Posterior vena cava (tissue), 2 donors: ENCODE data around the gene CCDC148. TPM values are rescaled to one million over a fixed set of nuclear protein-coding genes. Genes with fewer than 3 reads are reported as not detected.

Experiments used
- DNase-seq: peaks from one replicate; pipeline ENCODE4 v3.0.0-alpha.2; 2020; ENCODE audit warnings: low spot score
- intact Hi-C, 2 donors: fragments of 100-400 bp; cut with DNase I; formaldehyde crosslinking; loops; one replicate each; pipeline versions ENCODE4 v1.14.1 to v1.14.2; 2022 to 2023
- total RNA-seq, 2 donors: library from RNA; stranded (reverse); fragmentation: NEBNext Ultra II Directional; extraction: Animal tissue kit (Norgen Biotek cat#: 25700); gene quantifications; one replicate each; pipeline ENCODE4 v1.2.1, GENCODE V29; 2021
- donor health status: DM: yes; HTN: yes; CAD: no.
- donor health status: DM: yes; HTN: yes; CAD: no.

The CCDC148 gene
- total RNA-seq, 2 donors from 2014 or later: 0.43 to 0.79 TPM

DNA sequence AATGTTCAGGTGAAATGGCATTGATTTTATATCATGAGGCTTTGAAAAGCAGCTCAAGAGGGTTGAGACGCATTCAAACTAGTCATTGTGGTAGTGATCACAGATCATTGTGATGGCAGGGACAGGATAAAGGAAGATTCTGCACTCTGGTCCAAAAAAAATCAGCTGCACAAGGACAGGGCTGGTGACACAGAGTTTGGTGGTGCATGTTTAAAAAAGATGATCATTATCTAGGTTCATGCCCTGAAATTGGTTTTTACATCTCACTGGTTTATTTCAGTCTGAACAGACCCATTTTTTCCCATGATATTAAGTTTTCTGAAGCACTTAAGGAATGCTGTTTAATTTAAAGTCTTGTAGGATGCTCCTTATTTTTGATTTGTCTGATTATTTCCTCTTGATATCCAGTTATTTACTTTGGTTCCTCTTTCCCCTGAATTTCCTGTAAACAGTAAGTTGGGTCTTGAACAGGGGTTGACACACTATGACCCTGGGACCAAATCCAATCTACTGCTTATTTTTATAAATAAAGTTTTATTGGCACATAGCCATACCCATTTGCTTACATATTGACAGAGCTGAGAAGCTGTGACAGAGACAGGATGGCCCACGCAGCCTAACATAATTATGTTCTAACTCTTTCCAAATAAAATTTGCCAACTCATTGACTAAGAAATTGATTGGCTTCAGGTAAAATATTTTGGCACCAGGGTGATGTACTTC, 256.5 kb downstream of the CCDC148 start:
- intact Hi-C loops: no loop called here
- DNase-seq: no peak

DNA sequence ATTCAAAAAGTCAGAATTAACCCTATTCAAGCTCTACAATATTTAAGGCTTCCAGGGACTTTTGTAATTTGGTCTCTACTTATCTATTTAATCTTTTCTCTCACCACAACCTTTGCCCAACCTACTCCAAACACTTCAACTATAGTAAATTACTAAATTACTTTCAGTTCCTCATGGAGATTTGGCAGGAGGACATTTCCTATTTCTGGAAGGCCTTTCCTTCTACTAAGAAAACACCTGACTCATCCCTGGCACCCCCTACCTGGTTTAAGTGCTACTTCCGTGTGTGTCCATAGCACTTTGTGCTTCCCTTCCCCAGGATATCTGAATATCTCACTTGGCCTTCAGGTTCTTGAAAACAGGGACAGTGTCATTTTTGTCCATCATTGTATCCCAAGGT, 258.6 kb downstream of the CCDC148 start:
- DNase-seq: no peak
- intact Hi-C loops: no loop called here

DNA sequence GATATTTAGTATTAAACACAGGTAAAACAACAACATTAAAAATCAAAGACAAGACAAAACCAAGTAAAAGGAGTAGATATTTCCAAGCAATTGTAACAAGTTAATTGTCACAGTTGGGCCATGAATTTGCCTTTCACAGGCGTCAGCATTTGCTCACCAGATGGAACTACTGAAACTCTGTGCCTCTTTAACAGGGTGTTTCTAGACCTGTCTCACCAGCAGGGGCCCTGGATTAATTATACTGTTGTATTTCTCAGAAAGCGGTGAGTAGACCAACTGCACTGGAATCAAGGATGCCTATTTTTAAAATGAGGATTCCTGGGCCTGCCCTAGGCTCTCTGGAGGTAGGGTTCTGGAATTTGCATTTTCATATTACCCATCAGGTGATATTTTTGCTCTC, 262.3 kb downstream of the CCDC148 start:
- intact Hi-C loops: no loop called here
- DNase-seq: no peak

DNA sequence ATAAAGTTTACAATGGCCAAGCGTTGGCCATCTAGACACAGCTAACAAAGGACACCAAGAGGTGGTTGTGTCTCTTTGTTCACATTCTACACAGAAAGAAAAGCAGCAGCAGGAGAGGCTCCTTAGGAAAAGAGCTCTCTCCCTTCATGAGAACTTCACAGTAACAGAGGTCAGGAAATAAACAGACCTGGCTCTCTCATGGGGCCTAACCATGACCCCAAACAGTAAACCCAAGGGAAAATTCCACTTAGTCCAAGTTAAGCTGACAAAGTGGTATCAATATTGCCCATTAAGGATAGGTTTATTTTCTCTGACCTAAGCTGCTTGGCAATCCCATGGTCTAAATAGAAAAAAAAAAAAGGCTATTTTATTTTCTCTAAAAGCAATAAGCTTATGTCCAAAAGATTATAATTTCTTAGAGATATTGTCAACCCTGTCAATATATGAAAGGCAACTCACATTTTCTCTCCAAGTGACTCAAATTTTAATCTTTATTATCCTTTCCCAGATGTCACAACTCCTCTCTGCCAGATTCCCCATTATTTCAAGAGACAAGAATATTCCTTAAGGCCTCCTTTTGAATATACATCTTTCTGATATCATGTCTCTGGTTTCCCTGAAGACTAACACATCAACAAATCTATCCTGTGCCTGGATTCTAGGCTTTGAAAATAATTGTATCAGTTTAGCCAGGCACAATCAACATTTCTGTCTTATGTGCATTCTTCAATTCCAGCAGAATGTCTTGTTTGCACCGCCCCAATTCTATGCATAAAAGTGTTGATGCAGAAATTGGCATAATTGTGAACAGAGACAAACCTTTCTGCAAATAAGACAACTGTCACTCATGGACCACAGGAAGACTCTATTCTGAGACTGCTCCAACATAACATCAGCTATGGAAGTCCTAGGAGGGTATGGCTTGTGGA, 263.8 kb downstream of the CCDC148 start:
- no peak for DNase-seq
- intact Hi-C loops: no loop called here

DNA sequence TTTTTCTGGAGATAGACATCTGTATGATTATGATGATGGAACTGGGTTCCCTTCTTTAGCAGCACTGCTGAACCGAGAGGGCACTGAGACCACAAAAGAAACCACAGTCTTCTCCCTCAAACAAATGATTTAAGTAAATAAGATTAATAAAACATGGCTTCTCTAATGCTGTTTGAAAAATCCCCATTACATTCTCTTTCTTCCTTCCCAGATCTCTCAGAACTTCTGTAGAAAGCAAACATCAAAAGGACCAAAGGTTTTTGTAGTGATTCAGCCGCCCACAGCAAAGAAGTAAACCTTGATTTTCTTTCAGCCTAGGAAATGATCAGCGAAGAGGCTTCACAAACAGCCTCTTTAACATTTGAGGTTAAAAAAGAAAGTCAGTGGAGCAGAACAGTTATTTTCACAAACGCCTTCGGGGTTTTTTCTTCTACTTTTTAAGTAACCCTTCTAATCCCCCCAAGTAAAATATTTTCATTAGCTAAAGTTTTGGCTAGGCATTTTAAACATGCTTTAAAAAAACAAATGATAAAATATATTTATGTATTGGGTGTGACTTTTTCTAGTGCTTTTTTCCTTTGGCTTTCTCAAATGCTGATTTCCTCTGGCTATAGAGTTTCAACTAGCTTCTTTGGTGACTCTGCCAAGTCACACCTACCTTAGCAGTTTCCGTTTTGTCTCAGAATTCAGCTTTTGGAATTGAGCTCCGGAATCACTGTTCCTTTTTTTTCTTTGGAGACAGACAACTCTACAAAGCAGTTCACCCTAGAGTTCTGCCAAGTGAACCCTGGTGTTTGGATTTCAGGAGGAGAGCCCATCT, 265.3 kb downstream of the CCDC148 start:
- DNase-seq: no peak
- intact Hi-C loops: no loop called here

DNA sequence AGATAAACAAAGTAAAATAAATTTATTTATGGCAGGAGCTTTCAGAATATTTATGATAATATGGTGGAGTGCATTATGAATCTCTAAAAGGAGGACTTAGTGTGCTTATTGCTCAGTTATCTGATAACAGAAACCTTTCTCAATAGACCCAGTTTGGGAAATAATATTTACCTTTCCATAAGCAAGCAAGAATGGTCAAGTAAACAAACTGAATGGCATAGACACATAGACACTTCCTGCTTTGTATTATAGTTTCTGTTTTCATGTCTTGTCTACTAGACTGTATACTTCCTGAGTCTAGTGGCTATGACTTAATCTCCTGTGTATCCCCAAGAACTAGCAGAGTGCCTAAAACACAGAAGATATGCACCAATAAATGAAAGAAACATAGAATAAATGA, 267.0 kb downstream of the CCDC148 start:
- DNase-seq: no peak
- intact Hi-C loops: no loop called here

DNA sequence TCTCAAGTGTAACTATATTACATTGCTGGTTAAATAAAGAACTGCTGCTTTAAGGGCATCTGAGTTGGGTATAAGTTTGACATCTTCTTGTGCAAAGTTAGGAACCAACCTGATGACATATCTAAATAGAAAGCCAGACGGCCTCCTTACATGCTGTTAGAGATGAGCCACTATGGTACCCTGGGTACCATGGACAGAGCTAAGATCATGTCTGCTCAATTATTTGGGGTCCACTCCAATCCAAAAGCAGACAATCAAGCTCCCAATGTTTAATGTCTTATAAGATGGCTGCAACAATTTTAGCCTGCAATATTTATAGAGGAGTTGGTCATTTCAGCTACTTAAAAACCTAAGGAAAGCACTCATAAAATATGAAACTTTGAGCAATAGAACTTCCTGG, 268.6 kb downstream of the CCDC148 start:
- intact Hi-C loops: no loop called here
- no peak for DNase-seq

DNA sequence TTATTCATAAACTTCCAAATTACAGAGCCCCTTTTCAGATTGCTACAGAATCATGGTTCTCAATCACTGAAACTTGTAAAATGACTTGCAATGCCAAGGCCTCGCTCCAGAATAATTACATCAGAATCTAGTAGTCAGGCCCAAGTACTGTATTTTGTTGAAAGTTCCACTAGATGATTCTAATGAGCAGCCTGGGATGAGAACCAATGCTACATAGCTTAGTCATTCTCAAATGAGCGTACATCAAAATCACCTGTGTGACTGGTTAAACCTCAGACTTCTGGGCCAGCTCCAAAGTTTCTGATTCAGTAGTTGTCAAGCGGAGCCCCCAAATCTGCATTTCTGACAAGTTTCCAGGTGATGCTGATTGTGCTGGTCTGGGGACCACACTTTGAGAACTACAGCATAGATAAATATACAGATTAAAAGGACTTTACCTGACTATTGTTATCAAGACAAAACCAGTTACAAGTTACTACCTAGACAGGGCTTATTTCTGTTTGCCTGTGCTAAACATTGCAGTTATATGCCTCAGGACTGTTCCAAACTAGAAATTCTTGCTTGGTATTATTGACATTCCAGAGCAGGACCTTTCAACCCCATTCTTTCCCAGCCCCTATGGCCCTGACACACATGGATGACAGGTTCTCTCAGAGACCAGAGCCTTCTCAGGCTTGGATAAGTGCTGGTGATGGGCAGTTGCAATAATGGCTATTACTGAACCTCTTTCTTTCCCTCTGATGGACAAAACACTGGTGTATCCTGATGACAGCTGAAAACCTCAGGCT, 271.8 kb downstream of the CCDC148 start:
- intact Hi-C loops: no loop called here
- DNase-seq: no peak

DNA sequence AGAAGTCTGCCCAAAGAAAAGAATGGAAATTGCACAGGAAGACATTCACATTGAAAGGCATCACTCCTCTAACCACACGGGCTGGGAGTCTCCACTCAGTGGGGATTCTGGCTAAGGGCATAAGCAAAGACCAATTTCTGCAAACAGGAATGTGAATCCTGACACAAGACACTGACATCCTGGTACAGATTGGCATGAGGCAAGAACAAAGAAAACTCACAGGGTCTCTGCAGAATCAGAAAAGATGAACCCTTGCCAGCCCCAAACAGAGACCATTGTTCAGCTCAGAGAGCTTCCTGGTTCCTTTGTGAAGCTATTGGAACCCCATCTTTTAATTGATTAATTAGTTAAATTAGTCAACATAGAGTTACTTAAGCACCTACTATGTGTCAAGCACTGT, 272.6 kb downstream of the CCDC148 start:
- no peak for DNase-seq
- intact Hi-C loops: no loop called here

DNA sequence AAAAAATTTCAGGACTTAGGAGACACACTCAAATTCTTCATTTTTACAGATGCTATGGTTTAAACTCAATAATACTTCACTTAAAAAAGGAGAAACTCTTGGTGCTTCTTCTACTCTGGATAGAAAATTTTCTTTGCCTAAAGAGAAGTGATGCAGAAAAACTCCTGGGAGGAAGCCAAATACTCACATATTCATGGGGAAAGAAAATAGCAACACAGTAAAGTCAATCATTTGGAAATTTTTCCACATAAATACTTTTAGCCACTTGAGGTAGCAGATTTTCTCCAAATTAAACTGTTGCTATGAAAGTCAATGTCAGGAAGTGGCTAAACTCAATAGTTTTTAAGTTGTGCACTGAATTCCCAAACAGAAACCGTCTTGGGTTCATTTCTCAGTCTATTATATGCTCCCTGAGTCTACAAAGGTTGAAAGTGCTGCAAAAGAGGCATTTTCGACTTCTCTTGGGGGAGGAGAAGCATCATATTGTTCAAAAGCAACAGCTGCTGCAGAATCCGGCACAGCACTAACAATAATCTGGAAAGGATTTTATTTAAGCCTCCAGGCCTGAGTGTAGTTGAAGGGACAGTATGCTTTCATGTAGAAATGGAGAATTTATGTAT, 273.8 kb downstream of the CCDC148 start:
- intact Hi-C loops: no loop called here
- DNase-seq: no peak

DNA sequence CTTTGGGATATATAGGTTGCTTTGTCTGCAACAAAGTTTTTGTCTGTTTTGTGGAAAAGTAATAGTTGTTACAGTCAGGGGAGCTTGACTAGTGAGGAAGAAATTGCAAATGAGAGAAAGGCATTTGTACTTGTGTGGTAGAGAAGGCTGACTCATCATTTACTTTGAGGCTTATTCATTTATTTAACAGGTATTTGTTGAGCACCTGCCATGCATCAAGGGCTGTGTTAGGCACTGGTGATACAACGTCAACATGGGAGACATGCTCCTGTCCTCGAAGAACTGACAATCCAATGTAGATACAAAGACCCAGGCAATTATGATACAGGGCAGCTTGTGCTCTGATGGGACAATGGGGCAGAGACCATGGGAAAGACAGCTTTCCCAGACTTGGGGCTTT, 275.4 kb downstream of the CCDC148 start:
- DNase-seq: no peak
- intact Hi-C loops: no loop called here

DNA sequence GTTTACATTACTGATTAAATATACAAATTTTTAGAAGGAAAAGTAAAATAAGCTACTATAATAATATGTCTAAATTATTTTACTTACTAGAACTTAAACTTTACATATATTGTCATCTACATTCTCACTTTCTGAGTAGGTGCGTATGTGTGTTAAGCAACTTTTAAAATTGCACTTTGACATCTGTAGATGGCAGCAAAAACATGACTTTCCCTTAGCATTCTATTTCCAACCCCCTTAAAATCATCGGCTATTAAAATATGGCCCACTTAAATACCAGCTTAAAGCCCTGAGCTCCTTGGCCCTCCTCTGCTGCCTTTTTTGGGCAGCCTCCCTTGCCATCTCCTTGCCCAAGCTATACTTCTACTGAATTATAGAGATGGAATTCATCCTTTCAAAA, 276.9 kb downstream of the CCDC148 start:
- intact Hi-C loops: no loop called here

DNA sequence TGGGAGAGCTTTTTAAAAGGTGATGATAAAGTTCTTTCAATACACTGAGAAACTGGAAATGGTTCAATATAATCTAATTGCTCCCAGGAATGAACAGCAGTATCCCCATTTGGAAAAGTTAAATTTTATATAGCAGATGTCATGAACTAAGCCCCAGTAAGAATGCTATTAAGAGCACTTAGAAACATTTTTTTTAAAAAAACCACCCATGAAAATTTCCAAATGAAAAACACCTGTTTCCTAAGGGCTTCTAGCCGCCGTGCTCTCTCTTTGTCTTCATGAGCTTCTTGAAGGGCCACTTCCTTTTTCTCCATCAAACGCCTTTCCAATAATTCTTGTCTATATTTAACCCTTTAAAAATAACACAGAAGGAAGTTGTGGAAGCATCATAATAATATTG, 277.9 kb downstream of the CCDC148 start:
- intact Hi-C loops: no loop called here
- no peak for DNase-seq

More for the DNA sequence above, 276.9 kb downstream of the CCDC148 start:
- no peak for DNase-seq

DNA sequence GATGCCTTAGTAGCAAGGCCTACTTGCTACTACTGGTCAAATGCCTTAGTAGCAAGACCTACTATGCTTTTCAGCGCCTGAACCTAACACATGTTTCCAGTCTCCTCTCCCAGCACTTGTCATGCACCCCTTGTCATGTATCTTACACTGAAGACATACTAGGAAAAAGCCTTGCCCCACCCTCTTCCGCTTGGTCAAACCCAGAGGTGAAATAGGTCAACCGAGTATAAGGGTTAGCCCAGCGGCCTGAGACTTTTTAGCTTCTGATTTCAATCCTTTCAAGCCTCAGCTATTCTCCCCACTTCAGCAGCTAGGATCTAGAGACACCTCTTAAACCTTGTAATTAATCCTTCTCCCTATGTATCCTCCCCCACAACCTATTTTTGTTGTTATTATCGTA, 281.6 kb downstream of the CCDC148 start:
- no peak for DNase-seq
- intact Hi-C loops: no loop called here

DNA sequence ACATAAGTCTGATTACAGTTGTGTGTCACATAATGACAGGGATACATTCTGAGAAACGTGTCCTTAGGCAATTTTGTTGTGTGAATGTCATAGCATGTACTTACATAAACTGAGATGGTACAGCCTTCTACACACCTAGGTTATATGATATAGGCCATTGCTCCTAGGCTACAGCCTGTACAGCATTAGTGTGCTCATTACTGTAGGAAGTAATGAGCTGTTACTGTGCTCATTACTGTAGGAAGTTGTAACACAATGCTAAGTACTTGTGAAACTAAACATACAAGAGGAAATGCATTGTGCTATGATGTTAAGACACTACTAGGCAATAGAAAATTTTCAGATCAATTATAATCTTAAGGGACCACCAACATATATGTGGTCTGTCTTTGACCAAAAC, 282.1 kb downstream of the CCDC148 start:
- no peak for DNase-seq
- intact Hi-C loops: no loop called here

DNA sequence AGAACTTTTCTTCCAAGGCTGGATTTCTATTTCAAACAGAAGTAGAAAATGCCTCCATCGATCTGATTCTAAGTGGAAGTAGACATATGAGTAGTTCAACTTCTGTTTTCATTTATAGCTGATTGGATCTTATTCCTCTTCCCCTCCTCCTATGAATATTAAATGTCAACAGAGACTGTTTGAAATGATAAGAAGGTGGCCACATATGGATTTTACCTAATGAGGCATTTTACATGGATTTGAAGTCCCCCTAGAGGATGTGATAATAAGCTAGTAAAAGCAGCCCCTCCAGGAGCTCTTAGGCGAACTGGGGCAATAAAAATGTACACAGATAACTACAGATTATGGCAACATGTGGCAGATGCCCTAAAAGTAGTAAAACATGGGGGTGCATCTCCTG, 283.8 kb downstream of the CCDC148 start:
- intact Hi-C loops: no loop called here

DNA sequence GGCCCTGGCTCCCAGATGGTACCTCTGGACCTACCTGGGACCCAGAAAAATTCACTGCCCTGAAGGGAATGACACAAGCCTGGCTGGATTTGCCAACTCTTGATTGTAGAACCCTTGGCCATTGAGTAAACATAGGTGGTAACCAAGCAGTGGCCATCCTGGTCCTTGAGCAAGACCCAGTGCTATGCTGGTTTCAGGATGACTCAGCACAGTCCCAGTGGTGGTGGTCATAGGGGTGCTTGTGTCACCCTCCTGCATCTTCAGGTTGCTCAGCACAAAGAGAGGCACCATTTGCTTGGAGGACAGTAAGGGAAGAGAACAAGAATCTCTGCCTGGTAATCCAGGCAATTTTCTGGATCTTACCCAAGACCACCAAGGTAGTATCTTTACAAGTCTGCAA, 302.0 kb downstream of the CCDC148 start:
- DNase-seq: no peak
- intact Hi-C loops: no loop called here

More for the DNA sequence above, 283.8 kb downstream of the CCDC148 start:
- DNase-seq: no peak

DNA sequence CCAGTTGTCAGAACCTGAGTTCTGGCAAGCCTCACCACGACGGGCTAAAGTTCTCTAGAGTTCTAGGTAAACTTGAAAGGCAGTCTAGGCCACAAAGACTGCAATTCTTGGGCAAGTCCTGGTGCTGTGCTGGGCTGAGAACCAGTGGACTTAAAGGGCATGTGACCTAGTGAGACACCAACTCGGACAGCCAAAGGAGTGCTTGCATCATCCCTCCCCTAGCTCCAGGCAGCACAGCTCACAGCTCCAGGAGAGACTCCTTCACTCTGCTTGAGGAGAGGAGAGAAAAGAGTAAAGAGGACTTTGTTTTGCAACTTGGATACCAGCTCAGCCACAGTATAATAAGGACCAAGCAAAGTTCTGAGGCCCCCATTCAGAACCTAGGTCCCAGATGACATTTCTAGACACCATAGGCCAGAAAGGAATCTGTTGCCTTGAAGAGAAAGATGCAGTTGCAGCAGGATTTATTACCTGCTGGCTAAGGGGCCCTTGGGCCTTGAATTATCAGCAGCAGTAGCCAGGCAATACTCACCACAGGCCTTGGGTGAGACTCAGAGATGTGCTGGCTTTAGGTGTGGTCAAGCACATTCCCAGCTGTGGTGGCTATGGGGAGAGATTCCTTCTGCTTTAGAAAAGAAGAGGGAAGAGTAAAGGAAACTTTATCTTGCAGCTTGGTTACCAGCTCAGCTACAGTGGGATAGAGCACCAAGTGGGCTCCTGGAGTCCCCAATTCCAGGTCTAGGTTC, 303.1 kb downstream of the CCDC148 start:
- intact Hi-C loops: no loop called here
- no peak for DNase-seq
